DMS114 treated with DMSO at 0.1 percent for 48 hours (cell line): ENCODE results near the gene EPB41L3.
"Not testable (repeated sequence)": the region's sequence is repeated elsewhere in the genome, so short reads cannot be mapped to it uniquely, and the experiment has no call there.

Source experiments
- DNase-seq: peaks from one replicate; lab custom pipeline; 2025; ENCODE audit not compliant: unreplicated experiment; lab: John Stamatoyannopoulos, UW

Gene EPB41L3

GRCh38 chr18:5532066-5532465 lies 11.7 kb downstream of the EPB41L3 start:
- no peak for DNase-seq

GRCh38 chr18:5530629-5531178 lies 13.1 kb downstream of the EPB41L3 start:
- no peak for DNase-seq

- DNase-seq, result no peak
Observed at GRCh38 chr18:5529471-5529870, 14.3 kb downstream of the EPB41L3 start.

GRCh38 chr18:5527603-5528002 lies 16.2 kb downstream of the EPB41L3 start:
- DNase-seq, result peak; percentile 50

GRCh38 chr18:5524660-5525059 lies 19.1 kb downstream of the EPB41L3 start:
- DNase-seq, result no peak

- DNase-seq, result no peak
Observed at GRCh38 chr18:5521000-5521399, 22.8 kb downstream of the EPB41L3 start.

GRCh38 chr18:5520464-5520863 lies 23.3 kb downstream of the EPB41L3 start:
- no peak for DNase-seq

GRCh38 chr18:5519448-5520298 lies 24.1 kb downstream of the EPB41L3 start:
- no peak for DNase-seq

GRCh38 chr18:5518899-5519371 lies 24.9 kb downstream of the EPB41L3 start:
- no peak for DNase-seq

- no peak for DNase-seq
Observed at GRCh38 chr18:5518179-5518770, 25.5 kb downstream of the EPB41L3 start.

GRCh38 chr18:5516841-5517240 lies 27.0 kb downstream of the EPB41L3 start:
- DNase-seq, result no peak

GRCh38 chr18:5515011-5515784 lies 28.6 kb downstream of the EPB41L3 start:
- DNase-seq, result no peak

- no peak for DNase-seq
Observed at GRCh38 chr18:5513947-5514346, 29.9 kb downstream of the EPB41L3 start.

- no peak for DNase-seq
Observed at GRCh38 chr18:5512176-5512575, 31.6 kb downstream of the EPB41L3 start.

GRCh38 chr18:5511541-5511940 lies 32.3 kb downstream of the EPB41L3 start:
- DNase-seq, result not testable (repeated sequence)

- DNase-seq, result no peak
Observed at GRCh38 chr18:5510135-5510846, 33.5 kb downstream of the EPB41L3 start.

GRCh38 chr18:5508821-5509220 lies 35.0 kb downstream of the EPB41L3 start:
- no peak for DNase-seq

GRCh38 chr18:5507756-5508155 lies 36.0 kb downstream of the EPB41L3 start:
- no peak for DNase-seq

GRCh38 chr18:5506174-5506573 lies 37.6 kb downstream of the EPB41L3 start:
- no peak for DNase-seq

GRCh38 chr18:5503740-5504139 lies 40.1 kb downstream of the EPB41L3 start:
- no peak for DNase-seq
